Activated CD4-positive, alpha-beta T cell treated with anti-CD3 and anti-CD28 coated beads for 24 hours (primary cell): ENCODE data around the gene IL2RA.
"Not testable (repeated sequence)": the region's sequence is repeated elsewhere in the genome, so short reads cannot be mapped to it uniquely, and the experiment has no call there.

Experiments used
- DNase-seq, 2 donors: peaks; one replicate each; pipeline ENCODE4 v3.0.0-alpha.2; 2020; ENCODE audit warnings: low read depth in 2 of 2

The IL2RA gene

DNA sequence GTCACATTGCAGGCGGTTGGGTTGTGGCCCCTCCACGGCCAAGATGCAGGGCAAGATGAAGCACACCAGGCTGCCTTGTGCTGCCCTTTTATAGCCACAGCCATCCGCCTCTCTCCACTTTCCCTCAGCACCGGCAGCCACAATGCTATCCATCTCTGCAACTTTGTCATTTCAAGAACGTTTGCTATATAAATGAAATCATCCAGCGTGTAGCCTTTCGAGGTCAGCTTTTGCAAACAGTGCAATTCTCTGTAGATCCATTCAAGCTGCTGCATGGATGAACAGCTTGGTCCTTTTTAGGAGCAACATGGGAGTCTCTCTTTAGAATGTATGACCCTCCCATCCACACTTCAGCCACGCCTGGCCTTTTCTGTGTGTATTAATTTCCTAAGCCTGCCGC lies 78.4 kb downstream of the IL2RA start:
- no peak for DNase-seq

DNA sequence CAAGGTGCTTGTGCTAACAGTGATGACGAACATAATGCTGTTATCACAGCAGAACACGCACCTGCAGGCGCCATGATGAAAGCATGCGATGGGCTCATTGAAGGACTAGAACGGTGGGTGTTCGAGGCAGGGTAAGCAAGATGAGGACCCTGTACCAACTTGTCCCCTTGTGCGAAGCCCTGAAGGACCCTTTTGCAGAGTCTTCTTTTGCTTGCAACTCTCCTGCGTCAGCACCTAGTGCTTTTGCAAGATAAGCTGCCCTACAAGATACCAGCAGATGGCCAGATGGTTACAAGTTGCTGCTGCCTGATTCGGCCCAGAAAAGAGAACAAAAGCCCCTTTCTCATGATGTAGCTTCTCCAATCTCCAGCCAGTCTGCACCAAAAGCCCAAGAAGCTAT lies 80.6 kb downstream of the IL2RA start:
- no peak for DNase-seq

DNA sequence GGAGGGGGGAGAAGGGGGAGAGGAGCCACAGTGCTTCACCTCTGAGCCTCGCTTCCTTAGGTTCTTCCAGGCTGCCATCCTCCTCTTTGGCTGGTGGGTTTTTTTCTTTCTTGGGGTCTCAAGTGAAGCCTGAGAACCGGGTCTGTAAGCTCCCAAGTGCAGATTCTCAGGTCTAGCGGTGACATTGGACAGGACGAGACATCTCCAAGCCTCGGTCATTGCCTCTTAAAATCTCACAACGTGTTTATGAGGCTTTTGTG lies 84.0 kb downstream of the IL2RA start:
- no peak for DNase-seq

GRCh38 chr10:5977471-5978229 lies 84.5 kb downstream of the IL2RA start, which contains the start of gene IL15RA:
TSS of gene IL15RA (minus strand) at chr10:5977543. CDS start at chr10:5977492, 51 bp downstream.
- peak; percentile 74 to 86 for DNase-seq

DNA sequence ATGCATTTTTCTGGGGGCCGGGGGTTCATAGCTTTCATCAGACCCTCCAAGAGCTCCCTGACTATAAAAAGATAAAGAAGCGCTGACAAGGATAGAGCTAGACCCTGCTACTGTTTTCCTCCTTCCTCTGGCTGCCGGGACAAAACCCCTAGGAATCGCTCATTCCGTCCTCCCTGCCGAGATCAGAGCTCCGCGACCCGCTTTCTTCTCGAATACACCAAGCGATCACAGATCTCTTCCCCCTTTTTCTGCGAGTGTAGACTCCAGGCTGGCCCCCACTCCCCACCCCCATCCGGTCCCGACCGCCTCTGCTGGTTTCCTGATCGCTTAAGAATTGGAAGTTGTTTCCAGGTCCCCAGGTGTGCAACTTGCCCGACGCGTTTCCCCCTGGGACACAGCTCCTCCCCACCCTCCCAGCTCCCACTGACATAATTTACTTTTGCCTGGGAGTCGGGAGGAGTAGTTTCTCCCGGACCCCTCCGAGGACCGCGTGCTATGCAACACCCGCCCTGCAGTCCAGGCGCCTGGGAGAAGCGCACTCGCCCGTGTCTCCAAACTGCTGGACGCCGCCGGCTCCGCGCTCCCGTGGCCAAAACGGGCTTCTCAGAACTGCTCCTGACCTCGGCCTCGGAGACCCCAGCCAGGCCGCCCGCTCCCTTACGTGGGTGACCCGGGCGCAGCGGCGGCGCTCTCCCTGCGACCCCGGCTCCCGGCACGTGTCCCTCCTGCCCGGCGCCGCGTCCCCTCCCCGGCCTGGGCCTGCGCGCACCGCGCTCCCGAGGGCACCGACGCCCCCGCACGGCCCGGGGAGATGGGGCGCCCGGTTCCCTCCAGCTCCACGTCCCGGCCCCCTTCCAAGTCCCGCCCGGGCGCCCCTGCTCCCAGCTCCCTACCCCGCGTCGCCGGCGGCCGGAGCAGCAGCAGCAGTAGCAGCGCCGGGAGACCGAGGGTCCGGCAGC lies 85.4 kb downstream of the IL2RA start:
- peak; percentile 38 to 42 for DNase-seq

DNA sequence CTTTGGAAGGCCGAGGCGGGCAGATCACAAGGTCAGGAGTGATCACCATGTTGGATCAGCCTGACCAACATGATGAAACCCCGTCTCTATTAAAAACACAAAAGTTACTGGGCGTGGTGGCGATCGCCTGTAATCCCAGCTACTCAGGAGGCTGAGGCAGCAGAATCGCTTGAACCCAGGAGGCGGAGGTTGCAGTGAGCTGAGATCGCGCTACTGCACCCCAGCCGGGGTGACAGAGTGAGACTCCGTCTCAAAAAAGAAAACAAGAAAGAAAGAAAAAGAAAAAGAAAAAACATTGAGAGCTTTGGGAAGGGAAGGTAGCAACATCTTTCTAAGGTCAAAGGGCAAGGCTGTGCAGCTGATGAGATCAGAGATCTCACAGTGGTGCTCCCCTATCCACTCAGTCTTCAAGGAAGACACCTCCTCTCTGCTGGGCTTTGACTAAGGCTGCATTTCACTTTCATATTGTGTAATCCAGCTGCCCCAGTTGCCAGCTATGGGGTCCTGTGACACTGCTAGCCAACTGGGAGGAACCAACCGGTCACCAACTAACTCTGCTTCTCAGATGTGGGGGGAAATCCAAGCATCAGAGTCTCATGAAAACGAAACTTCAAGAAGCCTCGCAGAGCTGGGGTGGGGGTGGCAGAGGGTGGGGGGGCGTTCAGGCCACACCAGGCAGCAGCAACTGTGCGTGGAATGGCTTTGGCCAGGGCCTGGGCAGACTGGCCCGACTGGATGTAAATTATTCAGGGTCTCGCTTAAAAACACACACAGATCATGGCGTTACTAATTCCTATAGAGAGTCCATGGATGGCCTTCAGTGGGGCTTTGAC lies 86.3 kb downstream of the IL2RA start:
- peak; percentile 38 to 40 for DNase-seq

- no peak for DNase-seq
Observed at GRCh38 chr10:5973069-5973468, 89.1 kb downstream of the IL2RA start.

GRCh38 chr10:5971886-5972285 lies 90.3 kb downstream of the IL2RA start:
- DNase-seq: no peak

- peak; percentile 3 to 10 for DNase-seq
Observed at GRCh38 chr10:5971315-5971832, 90.8 kb downstream of the IL2RA start.

DNA sequence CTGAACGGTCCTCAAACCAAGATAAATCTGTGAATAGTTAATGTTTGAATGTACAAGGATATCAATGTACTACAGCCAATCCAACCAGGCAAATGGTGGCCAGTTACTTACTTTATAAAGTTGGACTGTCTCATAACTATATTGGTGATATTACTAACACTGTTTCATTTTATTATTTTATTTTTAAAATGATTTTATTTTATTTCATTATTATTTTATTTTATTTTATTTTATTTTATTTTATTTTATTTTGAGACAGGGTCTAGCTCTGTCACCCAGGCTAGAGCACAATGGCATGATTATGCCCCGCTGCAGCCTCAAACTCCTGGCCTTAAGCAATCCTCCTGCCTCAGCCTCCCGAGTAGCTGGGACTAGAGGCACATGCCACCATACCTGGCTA lies 91.6 kb downstream of the IL2RA start:
- DNase-seq: no peak

DNA sequence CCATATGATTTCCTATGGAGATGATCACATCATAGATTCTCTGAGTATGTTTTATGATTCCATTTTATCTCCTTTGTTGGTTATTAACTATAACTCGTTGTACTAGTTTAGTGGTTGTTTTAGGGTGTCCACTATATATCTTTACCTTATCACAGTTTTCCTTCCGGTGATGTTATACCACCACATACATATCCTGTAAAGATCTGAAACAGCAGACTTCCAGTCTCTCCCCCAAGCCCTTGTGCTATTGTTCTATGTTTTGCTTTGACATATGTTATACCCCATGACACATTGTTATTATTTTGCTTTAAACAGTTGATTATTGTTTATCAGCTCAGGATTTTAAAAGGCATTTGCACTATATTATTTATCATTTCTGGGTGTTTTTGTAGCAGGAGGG lies 92.1 kb downstream of the IL2RA start:
- no peak for DNase-seq

DNA sequence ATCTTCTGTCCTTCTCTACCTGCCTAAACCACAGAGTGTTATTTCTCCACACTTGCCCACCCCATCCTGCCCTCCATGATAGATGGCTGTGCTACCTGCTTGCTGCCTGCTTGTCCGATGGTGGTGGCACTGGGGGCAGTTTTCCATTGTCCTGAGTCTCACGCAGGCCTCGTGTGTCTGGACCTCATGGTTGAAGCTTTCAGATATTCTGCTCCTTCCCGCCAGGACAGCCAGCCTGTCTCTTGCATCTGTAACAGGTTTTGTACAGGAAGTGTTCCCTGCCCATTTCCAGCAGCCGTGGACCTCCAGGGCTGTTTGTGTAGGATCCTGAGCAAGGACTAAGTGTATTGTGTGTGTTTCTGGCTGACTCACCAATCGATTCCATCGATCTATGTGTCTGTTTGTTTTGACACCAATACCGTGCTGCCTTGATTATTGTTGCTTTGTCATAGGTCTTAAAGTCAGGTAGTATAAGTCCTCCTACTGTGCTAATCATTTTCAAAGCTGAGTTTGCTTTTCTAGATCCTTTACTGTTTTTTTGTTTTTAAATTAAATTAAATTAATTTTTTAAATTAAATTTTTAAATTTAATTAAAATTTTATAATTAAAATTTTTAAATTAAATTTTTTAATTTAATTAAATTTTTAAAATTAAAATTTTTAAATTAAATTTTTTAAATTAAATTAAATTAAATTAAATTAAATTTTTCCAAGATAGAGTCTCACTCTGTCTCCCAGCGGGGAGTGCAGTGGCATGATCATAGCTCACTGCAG lies 93.3 kb downstream of the IL2RA start:
- no peak for DNase-seq

DNA sequence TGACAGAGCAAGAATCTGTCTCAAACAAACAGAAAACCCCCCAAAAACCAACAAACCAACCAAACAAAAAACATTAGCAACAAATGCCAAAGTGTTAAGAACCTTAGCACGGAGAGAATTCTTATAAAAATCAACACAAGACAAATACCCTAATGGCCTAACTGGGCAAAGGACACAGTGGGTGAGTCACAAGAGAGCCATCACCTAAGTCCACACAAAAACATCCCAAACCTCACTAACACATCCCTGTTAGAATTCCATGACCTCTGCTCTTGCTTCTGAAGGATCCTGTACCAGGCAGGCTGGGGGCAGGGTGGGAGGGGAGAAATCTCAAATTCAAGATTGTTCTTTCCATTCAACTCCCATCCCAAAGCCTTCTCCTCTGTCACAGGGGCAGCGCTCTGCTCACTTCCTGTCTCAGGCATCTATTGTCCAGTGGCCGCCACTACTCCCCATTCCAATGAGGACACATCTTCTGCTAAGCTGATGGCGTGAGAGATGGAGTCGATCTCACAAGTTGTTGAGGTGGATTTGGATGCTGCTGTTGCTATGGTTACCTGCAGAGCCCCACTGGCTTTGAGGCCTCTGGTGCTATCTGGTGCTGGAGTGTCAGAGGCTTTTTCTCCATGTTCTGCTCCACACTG lies 94.0 kb downstream of the IL2RA start:
- DNase-seq: no peak

GRCh38 chr10:5965266-5965665 lies 96.9 kb downstream of the IL2RA start:
- DNase-seq: no peak

- no peak for DNase-seq
Observed at GRCh38 chr10:5964736-5965135, 97.4 kb downstream of the IL2RA start.

DNA sequence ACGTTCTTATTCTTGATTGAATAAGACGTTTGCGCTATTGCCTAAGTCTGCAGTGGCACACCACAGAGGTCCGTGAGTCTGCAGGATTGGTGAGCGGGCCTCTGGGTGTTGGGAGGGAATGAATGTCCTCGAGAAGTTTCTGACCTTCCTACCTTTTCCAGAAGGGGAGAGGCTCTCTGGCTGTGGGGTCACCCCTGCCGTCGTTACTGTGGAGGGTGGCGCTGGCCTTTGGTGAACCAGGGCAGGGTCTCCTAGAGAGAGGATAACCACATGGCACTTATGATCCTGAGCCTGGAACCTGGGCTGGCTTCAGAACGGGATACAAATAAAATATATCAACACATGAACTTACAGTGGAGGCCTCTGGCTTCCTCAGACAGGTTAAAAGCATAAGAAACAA lies 98.6 kb downstream of the IL2RA start:
- DNase-seq: no peak

DNA sequence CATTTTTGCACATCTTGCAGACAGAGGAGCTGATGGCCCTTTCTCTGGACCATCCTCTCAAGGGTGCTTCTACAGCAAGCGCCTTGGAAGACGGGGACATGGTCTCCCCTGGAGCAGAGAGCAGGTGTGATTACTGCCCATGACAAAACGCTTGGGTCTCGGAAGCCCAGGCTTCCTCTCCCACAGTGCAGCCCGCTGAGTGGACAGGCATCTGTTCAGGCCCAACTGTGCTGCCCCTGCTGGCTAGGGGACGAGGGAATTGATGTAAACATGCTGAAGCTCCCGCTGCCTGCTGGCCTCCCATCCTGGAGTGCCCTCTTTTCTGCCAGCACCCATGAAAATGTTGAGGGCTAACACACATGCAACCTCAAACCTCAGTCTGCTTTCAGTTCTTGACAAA lies 99.1 kb downstream of the IL2RA start:
- DNase-seq: no peak

DNA sequence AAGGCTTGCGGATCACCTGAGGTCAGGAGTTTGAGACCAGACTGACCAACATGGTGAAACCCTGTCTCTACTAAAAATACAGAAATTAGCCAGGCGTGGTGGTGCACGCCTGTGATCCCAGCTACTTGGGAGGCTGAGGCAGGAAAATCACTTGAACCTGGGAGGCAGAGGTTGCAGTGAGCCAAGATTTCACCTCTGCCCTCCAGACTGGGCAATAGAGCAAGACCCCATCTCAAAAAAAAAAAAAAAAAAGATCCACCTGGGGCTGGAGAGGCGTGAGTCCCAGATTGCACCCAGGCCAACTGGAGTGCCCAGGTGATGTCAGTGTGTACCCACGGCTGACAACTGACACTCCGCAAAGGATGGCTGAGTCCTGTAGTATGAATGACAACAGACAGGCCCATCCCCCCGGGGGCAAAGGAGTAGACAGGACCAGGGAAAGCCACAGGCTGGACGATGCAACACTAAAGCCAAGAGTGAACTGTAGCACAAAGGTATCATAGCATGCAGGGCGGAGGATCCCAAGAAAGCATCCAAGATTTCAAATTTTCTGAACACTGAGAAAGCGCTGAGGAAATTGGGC lies 99.7 kb downstream of the IL2RA start:
- DNase-seq: not testable (repeated sequence)

DNA sequence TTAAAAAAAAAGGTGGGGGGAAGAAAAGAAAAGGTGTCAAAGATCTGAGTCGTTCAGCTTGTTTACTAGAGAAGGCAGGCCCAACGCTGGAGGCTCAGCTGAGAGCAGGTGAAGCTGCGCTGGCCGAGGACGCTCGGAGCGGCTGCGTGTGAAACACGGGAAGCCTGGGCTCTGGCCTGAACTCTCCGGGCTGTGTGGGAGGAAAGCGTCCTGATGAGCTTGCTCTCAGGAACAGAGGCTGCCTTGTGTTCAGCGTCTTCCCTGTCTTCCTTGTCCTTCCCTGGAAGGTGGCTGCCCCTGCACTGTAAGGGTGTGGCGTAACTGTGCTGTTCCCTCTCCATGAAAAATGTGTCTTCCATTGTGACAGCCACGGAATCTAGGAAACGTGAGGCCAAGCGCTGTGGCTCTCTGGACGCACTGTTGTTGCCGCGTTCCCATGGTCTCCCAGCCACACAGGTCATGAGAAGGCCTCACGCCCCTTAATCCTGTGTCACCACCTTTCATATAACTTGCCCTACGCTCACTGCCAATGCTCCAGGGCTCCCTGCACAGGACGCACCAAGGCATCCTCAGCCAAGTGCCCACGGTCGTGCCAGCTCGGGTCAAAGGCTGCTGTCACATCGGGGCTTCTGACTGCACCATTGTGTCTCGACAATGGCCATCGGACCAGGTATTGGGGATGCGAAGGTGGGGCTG lies 100.6 kb downstream of the IL2RA start:
- DNase-seq: no peak

- DNase-seq: not testable (repeated sequence)
Observed at GRCh38 chr10:5960973-5961275, 101.2 kb downstream of the IL2RA start.
